NCI-H82 treated with DMSO at 0.1 percent for 48 hours (cell line): ENCODE data around the gene AHNAK2.

Experiments used
- DNase-seq: peaks from one replicate; lab custom pipeline; 2025; ENCODE audit not compliant: unreplicated experiment; lab: John Stamatoyannopoulos, UW

AHNAK2 gene

GRCh38 chr14:105012171-105012985 lies 34.2 kb upstream of the AHNAK2 start:
- no peak for DNase-seq

- no peak for DNase-seq
Measured at GRCh38 chr14:105011312-105011990, 33.3 kb upstream of the AHNAK2 start.

DNA sequence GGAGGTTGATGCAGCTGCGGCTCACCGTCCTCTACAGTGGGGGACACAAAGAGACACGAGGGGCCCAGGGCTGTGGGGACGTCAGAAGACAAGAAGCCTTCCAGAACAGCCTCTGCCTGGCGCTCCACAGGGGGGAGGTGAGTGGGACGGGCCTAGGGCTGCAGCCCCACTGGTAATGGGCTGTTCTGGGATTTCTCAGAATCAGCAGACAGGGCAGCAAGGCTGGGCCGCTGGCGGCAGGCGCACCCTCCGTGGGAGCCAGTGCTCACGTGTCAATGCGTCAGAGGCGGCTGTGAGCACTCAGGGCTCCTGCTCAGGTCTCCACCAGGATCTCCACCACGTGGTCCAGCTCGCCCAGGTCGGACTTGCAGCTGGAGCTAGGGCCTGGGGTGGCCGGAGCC lies 32.7 kb upstream of the AHNAK2 start:
- no peak for DNase-seq

DNA sequence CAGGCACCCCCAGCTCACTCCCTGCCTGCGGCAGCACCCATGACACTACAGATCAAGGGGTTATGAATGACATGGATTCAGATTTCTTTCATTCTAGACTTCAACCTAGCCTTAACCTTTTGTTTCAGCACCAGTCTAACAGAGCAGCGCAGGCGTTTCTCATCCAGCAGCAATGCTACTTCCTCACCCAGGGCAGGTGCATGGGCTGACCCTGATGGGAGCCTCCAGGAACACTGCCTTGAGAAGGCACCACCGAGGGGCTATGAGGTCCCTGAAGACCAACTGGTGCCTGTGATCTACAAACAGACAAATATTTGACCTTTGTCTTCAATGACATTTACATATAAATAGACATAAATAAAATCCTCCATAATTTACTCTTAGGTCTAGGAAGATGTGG lies 31.9 kb upstream of the AHNAK2 start:
- DNase-seq: no peak

DNA sequence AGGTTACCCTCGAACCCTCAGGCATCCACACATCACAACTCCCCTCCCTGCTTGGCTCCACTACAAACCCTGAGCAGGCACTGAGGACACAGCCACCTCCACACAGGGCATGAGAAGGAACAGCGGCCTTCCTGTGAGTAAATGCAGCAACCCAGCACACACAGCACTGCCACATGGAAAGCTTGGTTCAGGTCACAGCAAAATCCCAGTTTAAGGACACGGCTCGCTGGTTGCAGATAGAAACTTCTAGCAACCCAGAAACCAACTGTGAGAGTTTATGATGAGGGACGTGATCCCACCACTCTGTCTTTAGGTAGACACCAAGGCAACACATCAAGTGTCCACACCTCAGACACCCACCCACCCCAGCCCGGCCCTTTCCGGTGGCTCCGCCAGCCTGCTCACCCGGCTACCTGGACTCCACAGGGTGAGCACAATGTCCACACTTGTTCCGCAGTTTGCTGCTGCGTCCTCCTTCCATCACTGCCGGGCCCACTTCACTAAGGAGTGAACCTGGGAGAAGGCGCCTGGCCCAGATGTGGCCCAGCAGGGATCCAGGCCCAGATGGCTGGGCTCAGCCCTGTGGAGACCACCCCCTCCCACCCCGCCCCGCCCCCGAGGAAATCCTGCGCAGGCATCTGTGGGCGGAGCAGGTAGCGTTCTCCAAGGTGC lies 29.6 kb upstream of the AHNAK2 start:
- no peak for DNase-seq

GRCh38 chr14:105006831-105007592 lies 28.8 kb upstream of the AHNAK2 start:
- no peak for DNase-seq

DNA sequence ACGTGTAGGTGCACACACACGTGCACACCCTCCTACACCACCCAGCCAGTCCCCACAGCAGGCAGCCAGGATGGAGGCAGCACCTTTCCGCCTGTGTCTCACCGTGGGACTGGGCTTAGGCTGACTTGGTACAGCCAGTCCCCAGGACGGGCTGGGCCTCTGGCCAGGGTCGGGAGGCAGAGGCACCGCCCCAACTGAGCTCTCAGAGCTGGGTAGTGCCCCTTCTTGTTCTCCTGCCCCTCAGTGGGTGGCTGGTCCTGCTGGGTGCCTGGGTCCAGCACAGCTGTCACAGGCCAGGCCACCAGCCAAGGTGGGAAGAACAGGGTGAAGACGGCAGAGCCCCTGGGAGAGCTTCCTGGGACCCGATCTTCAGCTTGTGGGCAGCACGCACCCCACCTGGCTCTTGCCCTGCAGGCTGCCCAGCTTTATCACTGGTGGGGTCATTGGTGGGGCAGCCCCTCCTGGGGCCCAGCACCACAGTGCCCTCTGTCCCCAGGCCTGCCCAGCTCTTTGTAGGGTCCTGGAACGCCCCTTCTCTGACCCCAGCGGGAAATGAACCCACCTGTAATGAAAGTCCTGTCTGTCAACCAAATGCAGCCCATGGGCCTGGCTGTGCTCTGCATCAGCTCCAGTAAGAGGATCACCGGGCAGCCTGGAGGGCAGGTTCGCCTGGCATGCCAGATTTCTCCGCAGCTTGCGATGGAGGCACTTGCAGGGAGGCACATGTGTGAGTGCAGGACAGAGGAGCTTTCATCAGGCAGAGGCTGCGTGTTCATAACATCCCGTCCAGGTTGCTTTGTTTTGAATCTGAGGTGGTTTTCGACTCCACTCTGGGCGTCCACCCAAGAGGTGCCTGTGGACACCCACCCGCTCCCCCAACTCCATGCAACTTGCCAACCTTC lies 28.0 kb upstream of the AHNAK2 start:
- DNase-seq: no peak

DNA sequence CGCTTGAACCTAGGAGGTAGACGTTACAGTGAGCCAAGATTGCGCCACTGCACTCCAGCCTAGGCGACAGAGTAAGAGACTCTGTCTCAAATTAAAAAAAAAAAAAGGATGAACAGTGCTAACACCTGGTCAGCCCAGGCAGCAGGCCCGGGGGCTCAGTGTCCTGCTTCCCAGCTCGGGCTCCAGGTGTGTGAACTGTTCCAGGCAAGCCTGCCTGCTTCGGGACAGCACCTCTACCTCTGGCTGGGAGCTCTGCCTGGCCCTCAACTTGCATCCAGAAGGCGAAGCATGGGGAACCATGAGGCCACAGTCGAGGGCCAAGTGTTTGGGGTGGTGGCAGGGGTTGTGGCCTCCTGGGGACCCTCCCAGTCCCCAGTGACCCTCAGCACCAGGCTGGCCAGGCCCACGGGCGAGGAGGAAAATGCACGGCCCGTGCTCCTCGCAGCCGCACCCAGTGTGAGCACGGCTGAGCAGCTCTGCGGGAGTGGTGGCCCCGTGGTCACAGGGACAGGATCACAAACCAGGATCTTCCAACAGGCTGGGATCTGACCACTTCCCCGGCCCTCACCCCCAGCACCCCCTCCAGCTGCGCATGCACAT lies 27.3 kb upstream of the AHNAK2 start:
- no peak for DNase-seq

GRCh38 chr14:104999361-104999760 lies 21.2 kb upstream of the AHNAK2 start:
- no peak for DNase-seq

DNA sequence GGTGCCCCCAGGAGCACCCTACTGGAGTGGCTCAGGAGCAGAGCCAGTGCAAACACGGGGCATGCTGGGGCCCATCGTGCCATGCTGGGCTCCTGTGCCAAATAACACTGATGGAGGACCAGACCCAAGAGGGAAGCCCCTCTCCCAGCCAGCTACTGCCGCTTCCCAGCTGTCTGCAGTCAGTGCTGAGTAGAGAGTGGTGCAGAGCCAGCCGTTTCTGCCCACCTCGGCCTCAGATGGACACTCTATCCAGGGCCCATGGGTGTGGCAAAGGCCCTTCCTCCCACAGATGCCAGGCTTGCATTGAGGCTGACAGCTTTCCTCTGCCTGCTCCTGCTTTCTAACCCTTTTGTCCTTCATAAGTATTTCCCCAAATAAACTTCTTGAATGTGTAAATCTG lies 20.6 kb upstream of the AHNAK2 start:
- DNase-seq: no peak

DNA sequence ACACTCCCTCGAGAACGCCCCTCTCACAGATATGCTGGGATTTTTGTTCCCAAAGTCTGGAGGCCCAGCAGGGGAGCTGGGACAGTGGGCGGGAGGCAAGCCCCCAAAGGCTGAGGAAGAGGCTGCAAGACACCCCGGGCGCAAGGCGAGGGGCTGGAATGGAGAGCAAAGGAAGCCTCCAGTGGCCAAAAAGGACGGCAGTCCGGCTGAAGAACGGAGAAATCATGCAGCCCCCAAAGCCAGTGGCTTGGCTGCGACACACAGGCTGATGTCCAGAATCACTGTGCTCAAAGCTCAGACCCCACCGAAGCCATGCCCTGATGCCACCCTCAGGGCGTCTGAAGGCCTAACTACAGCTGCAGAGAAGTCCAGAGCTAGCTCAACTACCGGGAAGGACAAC lies 18.3 kb upstream of the AHNAK2 start:
- no peak for DNase-seq

GRCh38 chr14:104996032-104996431 lies 17.9 kb upstream of the AHNAK2 start:
- DNase-seq: no peak

- no peak for DNase-seq
Measured at GRCh38 chr14:104994978-104995377, 16.8 kb upstream of the AHNAK2 start.

DNA sequence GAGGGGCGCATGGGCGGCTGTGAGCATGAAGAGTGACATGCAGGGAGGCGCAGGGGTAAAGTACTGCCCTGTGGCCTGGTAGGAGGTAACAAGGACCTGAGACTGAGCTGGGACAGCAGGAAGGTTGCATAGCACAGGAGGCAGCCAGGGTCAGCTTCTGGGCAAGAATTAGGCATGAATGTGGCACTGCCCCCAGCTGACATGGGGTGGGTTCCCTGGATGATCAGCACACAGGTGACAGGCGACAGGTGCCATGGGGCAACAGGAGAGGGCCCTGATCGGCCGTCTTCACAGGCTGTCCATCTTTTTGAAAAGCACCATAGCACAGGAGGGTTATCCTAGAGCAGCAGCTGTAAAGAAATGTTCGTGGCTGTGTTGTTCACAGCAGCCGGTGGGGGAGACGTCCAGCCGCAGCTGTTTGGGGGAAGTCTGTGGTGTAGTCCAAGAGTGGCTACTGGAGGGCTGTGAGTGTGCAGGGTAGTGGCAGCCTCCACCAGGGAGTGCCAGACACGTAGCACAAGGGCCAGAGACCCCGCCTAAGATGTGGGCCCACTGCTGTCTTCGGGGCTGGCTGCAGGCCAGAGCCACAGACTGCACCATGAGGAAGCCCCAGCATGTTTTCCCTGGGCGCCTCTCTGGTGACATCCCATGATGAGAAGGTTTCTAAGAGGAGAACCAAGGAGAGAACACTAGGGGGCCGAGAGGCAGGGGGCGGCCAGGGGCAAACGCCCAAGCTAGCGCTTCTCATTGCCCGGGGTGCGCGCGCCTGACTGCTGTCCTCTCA lies 15.8 kb upstream of the AHNAK2 start:
- no peak for DNase-seq

- DNase-seq: no peak
Measured at GRCh38 chr14:104993306-104993705, 15.1 kb upstream of the AHNAK2 start.

GRCh38 chr14:104992501-104992900 lies 14.3 kb upstream of the AHNAK2 start:
- no peak for DNase-seq

- DNase-seq: no peak
Measured at GRCh38 chr14:104991896-104992230, 13.7 kb upstream of the AHNAK2 start.

DNA sequence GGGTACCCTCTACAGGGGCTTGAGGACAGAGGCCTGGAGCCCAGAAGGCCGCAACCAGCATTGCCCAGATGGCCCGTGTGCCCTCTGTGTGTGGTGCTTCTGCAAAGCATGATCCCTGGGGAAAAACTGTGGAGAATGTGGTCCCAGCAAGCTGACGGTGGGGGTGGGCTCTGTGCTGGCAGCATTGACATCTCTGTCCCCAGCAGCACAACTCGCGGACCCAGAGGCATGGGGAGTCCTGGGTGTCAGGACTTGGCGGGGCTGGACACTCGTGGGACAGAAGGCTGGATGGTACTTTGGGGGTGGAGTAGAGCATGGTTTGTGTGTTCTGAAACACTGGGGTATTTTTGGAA lies 11.8 kb upstream of the AHNAK2 start:
- DNase-seq: no peak

DNA sequence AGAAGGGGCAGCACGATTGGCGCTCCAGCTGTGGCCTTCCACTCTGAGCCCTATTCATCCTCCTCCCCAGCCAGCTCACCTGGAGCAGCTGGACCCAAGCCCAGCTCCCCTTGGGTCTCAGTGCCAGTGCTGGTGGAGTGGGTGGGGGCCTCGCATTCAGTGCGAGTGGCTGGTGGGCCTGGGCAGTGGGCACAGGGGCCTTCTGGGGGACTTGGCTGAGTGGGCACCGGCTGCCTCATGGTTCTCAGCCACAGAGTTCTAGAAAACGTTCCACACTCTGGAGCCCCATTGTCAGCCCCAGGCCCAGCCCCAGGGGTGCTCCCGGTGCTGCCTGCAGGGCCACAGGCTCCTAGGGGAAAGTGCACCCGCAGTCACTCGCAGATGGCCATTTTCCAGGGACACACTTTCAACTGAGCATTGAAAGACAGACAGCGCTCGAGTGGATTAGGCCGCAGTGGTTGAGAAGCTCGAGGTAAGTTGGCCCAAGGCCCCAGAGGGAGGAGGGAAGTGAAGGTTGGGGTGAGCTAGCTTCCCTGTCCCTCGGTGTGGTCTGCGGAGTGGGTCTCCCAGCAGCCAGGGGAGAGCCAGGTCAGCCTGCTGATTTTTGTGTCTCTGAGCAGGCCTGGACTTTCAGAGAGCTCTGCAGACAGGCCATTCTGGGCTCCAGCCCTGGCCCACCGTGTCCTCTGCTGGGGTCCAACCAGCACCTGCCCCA lies 11.2 kb upstream of the AHNAK2 start:
- DNase-seq: no peak
